IPS DF 6.9 (cell line): ENCODE data around the gene TRABD2B.

Source experiments
- DNase-seq: peaks from one replicate; pipeline ENCODE4 v3.0.0-alpha.2; 2013; ENCODE audit warnings: low read depth, low spot score
- H3K27ac ChIP-seq: one replicate; pipeline ENCODE4 v1.5.1; 2013; ENCODE audit warnings: low read length, control low read depth
- H3K27me3 ChIP-seq: 2 replicates; pipeline ENCODE4 v1.6.1; 2013; ENCODE audit warnings: mild to moderate bottlenecking, low read length; ENCODE audit not compliant: control insufficient read depth, insufficient read depth
- H3K36me3 ChIP-seq: 2 replicates; pipeline ENCODE4 v1.6.1; 2013; ENCODE audit warnings: low read length; ENCODE audit not compliant: control insufficient read depth, insufficient read depth
- H3K4me1 ChIP-seq: 2 replicates; pipeline ENCODE4 v1.6.1; 2013; ENCODE audit warnings: low read length; ENCODE audit not compliant: control insufficient read depth, insufficient read depth
- H3K4me3 ChIP-seq: 2 replicates; pipeline ENCODE4 v1.5.1; 2013; ENCODE audit warnings: mild to moderate bottlenecking, low read length
- H3K9me3 ChIP-seq: 2 replicates; pipeline ENCODE4 v1.6.1; 2013; ENCODE audit warnings: low read length, inconsistent platforms; ENCODE audit not compliant: control insufficient read depth, insufficient read depth
- WGBS: extraction: QIAGEN DNeasy Blood & Tissue Kit; methylation state at CpG from one replicate; pipeline ENCODE4 v1.1.7; 2013; ENCODE audit warnings: mixed read lengths, missing lambda C conversion rate; ENCODE audit not compliant: insufficient read length, insufficient coverage; 5-methylcytosine and 5-hydroxymethylcytosine counted together

The TRABD2B gene

GRCh38 chr1:47828978-47829377 is 168.2 kb downstream of the TRABD2B start:
- no peak overlapping the region for H3K4me3 ChIP-seq
- no CpG with 5 or more reads among the region's 2 CpGs for WGBS
- H3K27ac ChIP-seq = no peak overlapping the region
- H3K36me3 ChIP-seq = no peaks in the 10 kb centered on the region
- no peaks in the 10 kb centered on the region for H3K4me1 ChIP-seq
- no peak for DNase-seq
- H3K9me3 ChIP-seq = no peaks in the 10 kb centered on the region
- no peaks in the 10 kb centered on the region for H3K27me3 ChIP-seq

GRCh38 chr1:47827109-47827508 is 170.1 kb downstream of the TRABD2B start:
- Histone ChIP-seq H3K27me3 (no peaks in the 10 kb centered on the region), H3K4me1 (no peaks in the 10 kb centered on the region), H3K9me3 (no peaks in the 10 kb centered on the region), H3K36me3 (no peaks in the 10 kb centered on the region), H3K27ac (no peak overlapping the region), H3K4me3 (no peak overlapping the region)
- no CpG with 5 or more reads among the region's 6 CpGs for WGBS
- DNase-seq = no peak

GRCh38 chr1:47824716-47825115 is 172.5 kb downstream of the TRABD2B start:
- WGBS = no CpG with 5 or more reads among the region's 8 CpGs
- Histone ChIP-seq H3K4me3 (no peak overlapping the region), H3K4me1 (no peaks in the 10 kb centered on the region), H3K27me3 (no peaks in the 10 kb centered on the region), H3K9me3 (no peaks in the 10 kb centered on the region), H3K36me3 (no peaks in the 10 kb centered on the region), H3K27ac (no peak overlapping the region)
- DNase-seq = no peak

GRCh38 chr1:47824297-47824696 is 172.9 kb downstream of the TRABD2B start:
- no CpG with 5 or more reads among the region's 3 CpGs for WGBS
- DNase-seq = no peak
- no peaks in the 10 kb centered on the region for H3K4me1 ChIP-seq
- no peak overlapping the region for H3K4me3 ChIP-seq
- no peak overlapping the region for H3K27ac ChIP-seq
- H3K27me3 ChIP-seq = no peaks in the 10 kb centered on the region
- H3K9me3 ChIP-seq = no peaks in the 10 kb centered on the region
- no peaks in the 10 kb centered on the region for H3K36me3 ChIP-seq

- WGBS = no CpG with 5 or more reads among the region's 9 CpGs
- no peaks in the 10 kb centered on the region for H3K4me1 ChIP-seq
- H3K27me3 ChIP-seq = no peaks in the 10 kb centered on the region
- DNase-seq = no peak
- no peaks in the 10 kb centered on the region for H3K36me3 ChIP-seq
- H3K4me3 ChIP-seq = no peak overlapping the region
- no peaks in the 10 kb centered on the region for H3K9me3 ChIP-seq
- H3K27ac ChIP-seq = no peak overlapping the region
Observed at GRCh38 chr1:47823040-47823808, 174.0 kb downstream of the TRABD2B start.

GRCh38 chr1:47821760-47822159 is 175.4 kb downstream of the TRABD2B start:
- Histone ChIP-seq H3K36me3 (no peaks in the 10 kb centered on the region), H3K4me3 (no peak overlapping the region), H3K9me3 (no peaks in the 10 kb centered on the region), H3K4me1 (no peaks in the 10 kb centered on the region), H3K27me3 (no peaks in the 10 kb centered on the region), H3K27ac (no peak overlapping the region)
- WGBS = no CpG with 5 or more reads among the region's 5 CpGs
- DNase-seq = no peak

- Histone ChIP-seq H3K9me3 (no peaks in the 10 kb centered on the region), H3K27ac (no peak overlapping the region), H3K4me1 (no peaks in the 10 kb centered on the region), H3K4me3 (no peak overlapping the region), H3K27me3 (no peaks in the 10 kb centered on the region), H3K36me3 (no peaks in the 10 kb centered on the region)
- no CpG with 5 or more reads among the region's 9 CpGs for WGBS
- DNase-seq = no peak
Observed at GRCh38 chr1:47819574-47819888, 177.7 kb downstream of the TRABD2B start.

GRCh38 chr1:47818682-47819573 is 178.3 kb downstream of the TRABD2B start:
- Histone ChIP-seq H3K4me1 (no peaks in the 10 kb centered on the region), H3K4me3 (no peak overlapping the region), H3K27me3 (no peaks in the 10 kb centered on the region), H3K9me3 (no peaks in the 10 kb centered on the region), H3K27ac (no peak overlapping the region), H3K36me3 (no peaks in the 10 kb centered on the region)
- no CpG with 5 or more reads among the region's 20 CpGs for WGBS
- no peak for DNase-seq

- Histone ChIP-seq H3K4me3 (no peak overlapping the region), H3K27me3 (no peaks in the 10 kb centered on the region), H3K36me3 (no peaks in the 10 kb centered on the region), H3K27ac (no peak overlapping the region), H3K9me3 (no peaks in the 10 kb centered on the region), H3K4me1 (no peaks in the 10 kb centered on the region)
- no CpG with 5 or more reads among the region's 15 CpGs for WGBS
- no peak for DNase-seq
Observed at GRCh38 chr1:47817861-47818260, 179.3 kb downstream of the TRABD2B start.

- no CpG with 5 or more reads among the region's 5 CpGs for WGBS
- no peaks in the 10 kb centered on the region for H3K4me1 ChIP-seq
- no peak overlapping the region for H3K4me3 ChIP-seq
- H3K27me3 ChIP-seq = no peaks in the 10 kb centered on the region
- DNase-seq = no peak
- no peaks in the 10 kb centered on the region for H3K36me3 ChIP-seq
- H3K27ac ChIP-seq = no peak overlapping the region
- no peaks in the 10 kb centered on the region for H3K9me3 ChIP-seq
Observed at GRCh38 chr1:47816325-47817071, 180.7 kb downstream of the TRABD2B start.
